CD8-positive, alpha-beta memory T cell (primary cell): ENCODE data around the gene RCAN2. TPM values are rescaled to one million over a fixed set of nuclear protein-coding genes. Genes with fewer than 3 reads are reported as not detected.
A peak's percentile ranks its signal among the peaks of the same experiment; 100 is the strongest.

Experiments
- CTCF ChIA-PET: fragments of 350-600 bp; sonication (Branson Sonifier 250); formaldehyde crosslinking; loops from one replicate; lab custom pipeline; 2021; ENCODE audit warnings: antibody characterized with exemption; lab: Charles Lee
- POLR2A ChIA-PET: fragments of 350-600 bp; sonication (Branson Sonifier 250); formaldehyde crosslinking; loops from one replicate; lab custom pipeline; 2021; ENCODE audit warnings: antibody characterized with exemption; lab: Charles Lee
- DNase-seq, 5 donors: peaks; one replicate each; pipeline versions ENCODE4 v3.0.0 to v3.0.0-alpha.2; 2020 to 2022; ENCODE audit warnings: mixed read lengths in 1 of 5
- H3K27ac ChIP-seq: one replicate; pipeline ENCODE4 v1.7.0; 2013; ENCODE audit warnings: low read depth, mild to moderate bottlenecking, low read length, moderate library complexity
- H3K27me3 ChIP-seq: 2 replicates; pipeline ENCODE4 v1.7.0; 2013; ENCODE audit warnings: low read length, mild to moderate bottlenecking; ENCODE audit not compliant: insufficient read depth, poor library complexity, severe bottlenecking
- H3K36me3 ChIP-seq: 2 replicates; pipeline ENCODE4 v1.7.0; 2013; ENCODE audit warnings: mild to moderate bottlenecking, low read length, moderate library complexity; ENCODE audit not compliant: insufficient read depth
- H3K4me1 ChIP-seq: 2 replicates; pipeline ENCODE4 v1.7.0; 2013; ENCODE audit warnings: mild to moderate bottlenecking, low read length, moderate library complexity; ENCODE audit not compliant: insufficient read depth
- H3K4me3 ChIP-seq: 2 replicates; pipeline ENCODE4 v1.7.0; 2013; ENCODE audit warnings: mild to moderate bottlenecking, low read length
- H3K9me3 ChIP-seq: 2 replicates; pipeline ENCODE4 v1.7.0; 2013; ENCODE audit warnings: mild to moderate bottlenecking, low read length
- H3K27ac Mint-ChIP-seq, 8 donors: one replicate each; pipeline ENCODE4 v1.8.0; 2020 to 2021; ENCODE audit warnings: mixed read lengths in 8 of 8, mild to moderate bottlenecking in 6 of 8, inconsistent platforms in 3 of 8, moderate library complexity in 3 of 8
- H3K27me3 Mint-ChIP-seq, 2 donors: one replicate each; pipeline ENCODE4 v1.8.0; 2020 to 2021; ENCODE audit warnings: mixed read lengths in 2 of 2, mild to moderate bottlenecking in 1 of 2, moderate library complexity in 1 of 2
- H3K36me3 Mint-ChIP-seq, 3 donors: one replicate each; pipeline ENCODE4 v1.8.0; 2020 to 2021; ENCODE audit warnings: mixed read lengths in 3 of 3, inconsistent platforms in 1 of 3, mild to moderate bottlenecking in 1 of 3
- H3K4me1 Mint-ChIP-seq, 3 donors: one replicate each; pipeline ENCODE4 v1.8.0; 2020 to 2021; ENCODE audit warnings: mixed read lengths in 3 of 3, inconsistent platforms in 1 of 3, mild to moderate bottlenecking in 1 of 3
- H3K4me3 Mint-ChIP-seq, 7 donors: one replicate each; pipeline ENCODE4 v1.8.0; 2020 to 2021; ENCODE audit warnings: mixed read lengths in 7 of 7, mild to moderate bottlenecking in 6 of 7, moderate library complexity in 4 of 7, inconsistent platforms in 2 of 7
- H3K9me3 Mint-ChIP-seq, 5 donors: one replicate each; pipeline ENCODE4 v1.8.0; 2020 to 2022; ENCODE audit warnings: mixed read lengths in 5 of 5, mild to moderate bottlenecking in 3 of 5, moderate library complexity in 2 of 5, inconsistent platforms in 1 of 5
- polyA plus RNA-seq: library from polyadenylated mRNA; unstranded; fragments of 300-500 nt; fragmentation: Illumina TruSeq; gene quantifications from one replicate; pipeline ENCODE4 v1.2.3, GENCODE V29; 2021
- total RNA-seq, 2 experiments: library from RNA; stranded (reverse); gene quantifications; one replicate each; pipeline ENCODE4 v1.2.3, GENCODE V29; 2021

Gene RCAN2
- total and polyA plus RNA-seq, 3 experiments from 2014 or later = 0.48 to 0.82 (median 0.49) TPM

DNA sequence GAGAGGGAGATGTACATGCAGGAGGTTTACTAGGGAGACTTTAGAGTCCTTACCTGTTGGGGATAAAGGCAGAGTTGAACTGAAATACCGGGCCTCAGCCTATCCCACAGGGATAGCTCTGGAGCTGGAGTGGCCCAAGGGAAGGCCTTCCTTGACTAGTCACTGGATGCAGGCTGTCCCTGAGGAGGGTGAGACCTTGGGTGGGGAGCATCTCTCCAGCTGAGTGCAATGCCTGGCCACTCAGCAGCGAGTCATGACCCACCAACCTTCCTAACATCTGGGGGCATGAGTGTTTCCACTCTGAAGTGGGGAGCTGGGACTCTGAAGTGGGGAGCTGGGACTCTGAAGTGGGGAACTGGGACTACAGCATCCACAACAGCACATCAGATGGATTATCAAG lies 274.4 kb downstream of the RCAN2 start:
- Mint-ChIP-seq H3K9me3 (peaks cover 0 to 2% (median 0%) of the 10 kb centered on the region in 5 donors), H3K27me3 (no peaks in the 10 kb centered on the region), H3K27ac (no peak overlapping the region), H3K4me1 (no peaks in the 10 kb centered on the region), H3K4me3 (no peak overlapping the region), H3K36me3 (no peaks in the 10 kb centered on the region)
- Histone ChIP-seq H3K27ac (no peak overlapping the region), H3K4me1 (no peaks in the 10 kb centered on the region), H3K27me3 (no peaks in the 10 kb centered on the region), H3K4me3 (no peak overlapping the region), H3K9me3 (no peaks in the 10 kb centered on the region), H3K36me3 (no peaks in the 10 kb centered on the region)
- DNase-seq = no peak
- POLR2A ChIA-PET = no interaction called here
- CTCF ChIA-PET = interaction anchor here (0.9 to 1.6 kb wide), 5 partner anchors 15 to 193 kb away, joined by 3 to 5 read pairs (median 4); partner anchors contain the start of gene ENPP4

DNA sequence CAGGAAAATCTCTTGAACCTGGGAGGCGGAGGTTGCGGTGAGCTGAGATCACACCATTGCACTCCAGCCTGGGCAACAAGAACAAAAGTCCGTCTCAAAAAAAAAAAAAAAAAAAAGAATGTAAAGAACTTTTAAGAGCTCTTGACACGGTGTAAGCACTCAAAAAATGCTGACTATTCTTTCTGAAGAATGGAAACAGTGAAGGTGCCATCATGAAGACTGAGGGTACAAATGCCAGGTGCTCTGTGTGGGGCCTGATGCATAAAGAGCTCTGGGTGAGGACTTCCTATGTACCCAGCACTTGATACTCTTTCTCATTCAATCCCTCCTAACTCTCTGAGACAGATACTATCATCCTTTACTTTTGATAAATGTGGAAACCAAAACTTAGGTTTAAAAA lies 275.5 kb downstream of the RCAN2 start:
- DNase-seq = no peak
- no peaks in the 10 kb centered on the region for H3K36me3 Mint-ChIP-seq
- H3K4me3 ChIP-seq = no peak overlapping the region
- POLR2A ChIA-PET = no interaction called here
- CTCF ChIA-PET = interaction anchor here (0.9 to 1.3 kb wide), 3 partner anchors 8 to 125 kb away, joined by 3 read pairs; no protein-coding TSS in a partner anchor
- H3K27ac Mint-ChIP-seq = no peak overlapping the region
- H3K9me3 ChIP-seq = no peaks in the 10 kb centered on the region
- H3K4me1 Mint-ChIP-seq = no peaks in the 10 kb centered on the region
- H3K4me1 ChIP-seq = no peaks in the 10 kb centered on the region
- H3K27me3 Mint-ChIP-seq = no peaks in the 10 kb centered on the region
- no peak overlapping the region for H3K4me3 Mint-ChIP-seq
- no peaks in the 10 kb centered on the region for H3K36me3 ChIP-seq
- H3K27ac ChIP-seq = no peak overlapping the region
- H3K9me3 Mint-ChIP-seq = peaks cover 0 to 2% (median 0%) of the 10 kb centered on the region in 5 donors
- H3K27me3 ChIP-seq = no peaks in the 10 kb centered on the region

DNA sequence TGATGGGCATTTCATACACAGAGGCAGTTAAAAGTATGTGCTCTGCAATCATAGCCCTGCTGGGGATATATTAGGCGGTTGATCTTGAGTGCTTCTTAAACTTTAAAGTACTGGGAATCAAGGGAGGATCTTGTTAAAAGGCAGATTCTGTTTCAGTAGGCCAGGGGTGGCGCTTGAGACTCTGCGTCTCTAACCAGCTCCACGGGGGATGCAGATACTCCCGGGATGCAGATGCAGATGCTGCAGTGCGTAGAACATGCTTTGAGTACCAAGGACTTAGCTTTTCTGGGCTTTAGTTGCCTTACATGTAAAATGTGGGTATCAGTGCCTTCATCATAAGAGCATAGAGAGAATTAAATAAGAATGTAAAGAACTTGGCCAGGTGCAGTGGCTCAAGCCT lies 276.0 kb downstream of the RCAN2 start:
- Mint-ChIP-seq H3K9me3 (peaks cover 0 to 2% (median 0%) of the 10 kb centered on the region in 5 donors), H3K27me3 (no peaks in the 10 kb centered on the region), H3K27ac (peak overlapping the region in 1 of 8 donors; percentile 9), H3K4me3 (no peak overlapping the region), H3K36me3 (no peaks in the 10 kb centered on the region), H3K4me1 (no peaks in the 10 kb centered on the region)
- DNase-seq = no peak
- Histone ChIP-seq H3K9me3 (no peaks in the 10 kb centered on the region), H3K27me3 (no peaks in the 10 kb centered on the region), H3K4me1 (no peaks in the 10 kb centered on the region), H3K36me3 (no peaks in the 10 kb centered on the region), H3K4me3 (no peak overlapping the region), H3K27ac (no peak overlapping the region)
- ChIA-PET CTCF (interaction anchor here (1.3 kb wide), 1 partner anchor 9 kb away, joined by 3 read pairs; no protein-coding TSS in a partner anchor), POLR2A (no interaction called here)

DNA sequence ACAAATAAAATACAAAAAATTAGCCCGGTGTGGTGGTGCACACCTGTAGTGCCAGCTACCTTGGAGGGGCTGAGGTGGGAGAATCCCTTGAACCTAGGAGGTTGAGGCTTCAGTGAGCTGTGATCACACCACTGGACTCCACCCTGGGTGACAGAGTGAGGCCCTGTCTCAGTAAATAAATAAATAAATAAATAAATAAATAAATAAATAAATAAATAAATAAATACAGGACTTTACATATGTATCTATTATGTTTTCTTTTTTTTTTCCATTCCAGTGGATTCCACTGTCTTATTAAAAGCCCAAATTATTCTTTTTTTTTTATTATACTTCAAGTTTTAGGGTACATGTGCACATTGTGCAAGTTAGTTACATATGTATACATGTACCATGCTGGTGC lies 279.3 kb downstream of the RCAN2 start:
- no peaks in the 10 kb centered on the region for H3K4me1 Mint-ChIP-seq
- H3K4me3 ChIP-seq = no peak overlapping the region
- H3K36me3 Mint-ChIP-seq = no peaks in the 10 kb centered on the region
- H3K9me3 Mint-ChIP-seq = peaks cover 0 to 7% (median 0%) of the 10 kb centered on the region in 5 donors
- H3K4me1 ChIP-seq = no peaks in the 10 kb centered on the region
- H3K4me3 Mint-ChIP-seq = no peak overlapping the region
- H3K27ac Mint-ChIP-seq = no peak overlapping the region
- no peak for DNase-seq
- H3K36me3 ChIP-seq = no peaks in the 10 kb centered on the region
- H3K27me3 Mint-ChIP-seq = no peaks in the 10 kb centered on the region
- no peak overlapping the region for H3K27ac ChIP-seq
- CTCF ChIA-PET = no interaction called here
- no peaks in the 10 kb centered on the region for H3K9me3 ChIP-seq
- H3K27me3 ChIP-seq = no peaks in the 10 kb centered on the region
- POLR2A ChIA-PET = no interaction called here

DNA sequence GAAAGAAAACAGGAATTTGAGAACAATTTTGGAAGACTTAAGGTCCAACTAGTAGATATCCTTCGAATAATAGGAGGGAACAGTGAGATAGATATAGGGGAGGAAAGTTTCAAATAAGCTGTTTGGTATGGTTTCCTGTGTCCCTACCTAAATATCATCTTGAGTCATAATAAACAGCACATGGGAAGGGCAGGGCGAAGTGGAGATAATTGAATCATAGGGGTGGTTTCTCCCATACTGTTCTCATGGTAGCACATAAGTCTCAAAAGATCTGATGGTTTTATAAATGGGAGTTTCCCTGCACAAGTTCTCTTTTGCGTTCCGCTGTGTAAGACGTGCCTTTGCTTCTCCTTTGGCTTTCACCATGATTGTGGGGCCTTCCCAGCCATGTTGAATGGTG lies 281.0 kb downstream of the RCAN2 start:
- Histone ChIP-seq H3K4me3 (no peak overlapping the region), H3K36me3 (no peaks in the 10 kb centered on the region), H3K27ac (no peak overlapping the region), H3K27me3 (no peaks in the 10 kb centered on the region), H3K9me3 (no peaks in the 10 kb centered on the region), H3K4me1 (no peaks in the 10 kb centered on the region)
- H3K27ac Mint-ChIP-seq = no peak overlapping the region
- POLR2A ChIA-PET = no interaction called here
- no peaks in the 10 kb centered on the region for H3K36me3 Mint-ChIP-seq
- peaks cover 0 to 7% (median 0%) of the 10 kb centered on the region in 5 donors for H3K9me3 Mint-ChIP-seq
- no peak overlapping the region for H3K4me3 Mint-ChIP-seq
- H3K27me3 Mint-ChIP-seq = no peaks in the 10 kb centered on the region
- no peak for DNase-seq
- CTCF ChIA-PET = no interaction called here
- H3K4me1 Mint-ChIP-seq = no peaks in the 10 kb centered on the region

DNA sequence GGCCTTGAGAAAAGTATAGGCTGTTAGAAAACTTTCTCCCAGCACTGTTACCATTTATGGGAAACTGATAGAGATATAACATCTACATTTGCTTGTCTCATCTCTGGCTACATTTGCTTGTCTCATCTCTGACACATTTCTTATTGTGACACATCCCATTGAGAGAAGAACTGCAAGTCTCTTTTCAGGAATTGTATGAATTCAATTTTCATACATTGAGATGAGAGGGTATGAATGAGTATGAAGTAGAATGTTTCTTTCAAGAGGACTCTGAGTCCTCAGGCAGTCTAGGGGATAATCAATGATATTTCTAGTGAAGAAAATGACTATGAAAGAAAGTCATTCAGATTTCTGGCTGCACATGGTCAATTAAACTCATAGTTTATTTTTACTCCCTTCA lies 282.9 kb downstream of the RCAN2 start:
- H3K4me3 Mint-ChIP-seq = no peak overlapping the region
- Histone ChIP-seq H3K9me3 (no peaks in the 10 kb centered on the region), H3K36me3 (no peaks in the 10 kb centered on the region), H3K27me3 (no peaks in the 10 kb centered on the region), H3K4me1 (no peaks in the 10 kb centered on the region), H3K27ac (no peak overlapping the region), H3K4me3 (no peak overlapping the region)
- DNase-seq = no peak
- no peaks in the 10 kb centered on the region for H3K4me1 Mint-ChIP-seq
- no peaks in the 10 kb centered on the region for H3K36me3 Mint-ChIP-seq
- CTCF ChIA-PET = interaction anchor here (0.8 kb wide), 1 partner anchor 43 kb away, joined by 3 read pairs; no protein-coding TSS in a partner anchor
- no peak overlapping the region for H3K27ac Mint-ChIP-seq
- no peaks in the 10 kb centered on the region for H3K27me3 Mint-ChIP-seq
- H3K9me3 Mint-ChIP-seq = peaks cover 0 to 5% (median 0%) of the 10 kb centered on the region in 5 donors
- POLR2A ChIA-PET = no interaction called here

DNA sequence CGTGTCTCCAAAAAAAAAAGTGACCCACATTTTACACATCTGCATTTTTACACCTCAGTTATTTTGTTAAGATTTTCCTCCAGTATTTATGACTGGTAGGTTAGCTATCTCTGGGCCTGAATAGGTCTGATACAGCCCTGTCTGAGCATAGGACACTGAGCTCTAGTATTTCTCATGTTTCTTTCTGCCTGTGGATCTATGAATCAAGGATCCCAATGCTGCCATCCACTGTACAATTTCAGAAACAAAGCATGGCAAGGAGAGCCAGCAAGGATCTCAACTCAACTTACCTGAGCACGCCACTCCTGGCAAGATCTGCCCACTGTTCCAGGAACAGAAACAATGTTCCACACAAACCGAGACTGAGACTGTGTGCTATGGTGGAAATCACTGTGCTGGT lies 284.1 kb downstream of the RCAN2 start:
- Mint-ChIP-seq H3K4me1 (no peaks in the 10 kb centered on the region), H3K36me3 (no peaks in the 10 kb centered on the region), H3K27me3 (peaks cover 0 to 3% of the 10 kb centered on the region in 2 donors), H3K27ac (peak overlapping the region in 1 of 8 donors; percentile 24), H3K9me3 (peaks cover 0 to 5% (median 0%) of the 10 kb centered on the region in 5 donors), H3K4me3 (no peak overlapping the region)
- Histone ChIP-seq H3K4me3 (no peak overlapping the region), H3K27ac (no peak overlapping the region), H3K27me3 (no peaks in the 10 kb centered on the region), H3K9me3 (no peaks in the 10 kb centered on the region), H3K36me3 (no peaks in the 10 kb centered on the region), H3K4me1 (no peaks in the 10 kb centered on the region)
- POLR2A ChIA-PET = no interaction called here
- DNase-seq = no peak
- CTCF ChIA-PET = no interaction called here

DNA sequence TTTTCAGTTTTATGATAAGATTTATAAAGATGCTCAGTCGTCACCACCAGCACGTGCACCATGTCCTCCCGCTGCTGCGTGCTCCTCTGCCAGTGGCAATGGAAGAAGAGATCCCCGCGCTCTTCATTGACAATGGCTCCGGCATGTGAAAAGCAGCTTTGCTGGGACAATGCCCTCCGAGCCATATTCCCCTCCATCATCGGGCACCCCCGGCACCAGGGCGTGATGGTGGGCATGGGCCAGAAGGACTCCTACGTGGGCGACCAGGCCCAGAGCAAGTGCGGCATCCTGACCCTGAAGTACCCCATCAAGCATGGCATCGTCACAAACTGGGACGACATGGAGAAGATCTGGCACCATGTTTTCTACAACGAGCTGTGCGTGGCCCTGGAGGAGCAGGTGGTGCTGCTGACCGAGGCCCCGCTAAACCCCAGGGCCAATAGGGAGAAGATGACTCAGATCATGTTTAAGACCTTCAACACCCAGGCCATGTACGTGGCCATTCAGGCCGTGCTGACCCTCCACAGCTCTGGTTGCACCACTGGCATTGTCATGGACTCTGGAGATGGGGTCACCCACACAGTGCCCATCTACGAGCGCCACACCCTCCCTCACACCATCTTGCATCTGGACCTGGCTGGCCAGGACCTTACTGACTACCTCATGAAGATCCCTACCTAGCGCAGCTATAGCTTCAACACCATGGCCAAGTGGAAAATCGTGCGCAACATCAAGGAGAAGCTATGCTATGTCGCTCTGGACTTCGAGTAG lies 286.2 kb downstream of the RCAN2 start:
- Histone ChIP-seq H3K4me3 (no peak overlapping the region), H3K27ac (no peak overlapping the region), H3K4me1 (no peaks in the 10 kb centered on the region), H3K9me3 (no peaks in the 10 kb centered on the region), H3K27me3 (no peaks in the 10 kb centered on the region), H3K36me3 (no peaks in the 10 kb centered on the region)
- CTCF ChIA-PET = no interaction called here
- Mint-ChIP-seq H3K9me3 (peaks cover 0 to 5% (median 0%) of the 10 kb centered on the region in 5 donors), H3K36me3 (no peaks in the 10 kb centered on the region), H3K27ac (no peak overlapping the region), H3K4me1 (no peaks in the 10 kb centered on the region), H3K4me3 (no peak overlapping the region), H3K27me3 (peaks cover 0 to 3% of the 10 kb centered on the region in 2 donors)
- DNase-seq = no peak
- POLR2A ChIA-PET = no interaction called here
